ENCODE data around the gene LRRC23. TPM values are rescaled to one million over a fixed set of nuclear protein-coding genes. Genes with fewer than 3 reads are reported as not detected.
"Not testable (repeated sequence)": the region's sequence is repeated elsewhere in the genome, so short reads cannot be mapped to it uniquely, and the experiment has no call there.

LRRC23 gene
- total RNA-seq, 4 donors from 2014 or later = 8.7 to 16.4 (median 13.0) TPM

GRCh38 chr12:6866920-6867412 is 37.7 kb upstream of the LRRC23 start:
- 0 to 3% methylated on average over 10 to 14 of the region's 33 CpGs for WGBS, 2 donors
- Histone ChIP-seq H3K27ac (peak overlapping the region; percentile 84 to 98 (median 92)), H3K9me3 (no peaks in the 10 kb centered on the region), H3K4me3 (replicated peaks in 1 of 3) (peak overlapping the region in 2 of 3 donors; percentile 46 to 100), H3K36me3 (peaks cover 39 to 41% of the 10 kb centered on the region in 2 donors), H3K4me1 (peaks cover 24 to 34% of the 10 kb centered on the region in 2 donors), H3K27me3 (no peaks in the 10 kb centered on the region)
- no peak for TF ChIP-seq POLR2A (IDR thresholded peaks at IDR 0.05)
- TF ChIP-seq CTCF (IDR thresholded peaks at IDR 0.05) = peak in 1 of 6 experiments; percentile 15
- intact Hi-C loops (cut with DNase I) = no loop called here
- no peak for DNase-seq

GRCh38 chr12:6867413-6868210 is 37.0 kb upstream of the LRRC23 start, which contains the start of gene TPI1:
TPI1 (plus strand) TSS chr12:6867531; CDS start chr12:6867567, 36 bp downstream.
- intact Hi-C loops (cut with DNase I) = loop anchor here (2.0 kb wide), 1 partner anchor 71 kb away; no protein-coding TSS in a partner anchor
- H3K4me1 ChIP-seq = peaks cover 26 to 37% of the 10 kb centered on the region in 2 donors

GRCh38 chr12:6868211-6869048 is 36.2 kb upstream of the LRRC23 start:
- 10 to 16% methylated on average over 17 to 18 of the region's 22 CpGs for WGBS, 2 donors
- H3K27me3 ChIP-seq = no peaks in the 10 kb centered on the region
- DNase-seq = no peak
- H3K4me1 ChIP-seq = peaks cover 26 to 37% of the 10 kb centered on the region in 2 donors
- intact Hi-C loops (cut with DNase I) = loop anchor here (2.0 kb wide), 1 partner anchor 70 kb away; no protein-coding TSS in a partner anchor
- peak overlapping the region; percentile 9 to 98 (median 84) for H3K27ac ChIP-seq
- H3K36me3 ChIP-seq = peaks cover 25 to 29% of the 10 kb centered on the region in 2 donors
- TF ChIP-seq CTCF (IDR thresholded peaks at IDR 0.05) (no peak), POLR2A (IDR thresholded peaks at IDR 0.05) (no peak)
- no peaks in the 10 kb centered on the region for H3K9me3 ChIP-seq
- peak overlapping the region; percentile 61 to 100 (median 99) for H3K4me3 ChIP-seq (replicated peaks in 1 of 3)

More at GRCh38 chr12:6867413-6868210, 37.0 kb upstream of the LRRC23 start, which contains the start of gene TPI1:
- H3K4me3 ChIP-seq (replicated peaks in 1 of 3) = peak within 1 kb of the TSS; percentile 61 to 100 (median 99)
- no peaks in the 10 kb centered on the region for H3K27me3 ChIP-seq
- peak within 1 kb of the TSS; percentile 84 to 98 (median 92) for H3K27ac ChIP-seq
- 1% methylated on average over 38 of the region's 86 CpGs; no CpG with 5 or more reads in 1 of the 2 donors for WGBS, 2 donors
- H3K36me3 ChIP-seq = peaks cover 32 to 37% of the 10 kb centered on the region in 2 donors
- no peaks in the 10 kb centered on the region for H3K9me3 ChIP-seq
- TF ChIP-seq POLR2A (IDR thresholded peaks at IDR 0.05) (peak; percentile 95 to 99), CTCF (IDR thresholded peaks at IDR 0.05) (no peak)
- peak; percentile 80 to 81 for DNase-seq

- intact Hi-C loops (cut with DNase I) = loop anchor here (2.0 to 5.0 kb wide), 3 partner anchors 43 to 98 kb away; partner anchors contain the start of gene ENO2
- WGBS, 2 donors = 35 to 36% methylated on average over 12 of the region's 12 CpGs
- no peaks in the 10 kb centered on the region for H3K27me3 ChIP-seq
- no peaks in the 10 kb centered on the region for H3K9me3 ChIP-seq
- TF ChIP-seq CTCF (IDR thresholded peaks at IDR 0.05) = peak; percentile 78 to 98 (median 88)
- no peak for TF ChIP-seq POLR2A (IDR thresholded peaks at IDR 0.05)
- H3K4me1 ChIP-seq = peaks cover 26 to 42% of the 10 kb centered on the region in 2 donors
- H3K27ac ChIP-seq = peak overlapping the region in 2 of 3 donors; percentile 84 to 98
- no peak overlapping the region for H3K4me3 ChIP-seq (replicated peaks in 1 of 3)
- peaks cover 18 to 20% of the 10 kb centered on the region in 2 donors for H3K36me3 ChIP-seq
- peak; percentile 81 to 85 for DNase-seq
Measured at GRCh38 chr12:6869049-6870021, 35.3 kb upstream of the LRRC23 start.

- not testable (repeated sequence) for H3K27me3 ChIP-seq; DNase-seq; H3K4me3 ChIP-seq (replicated peaks in 1 of 3); H3K9me3 ChIP-seq; H3K27ac ChIP-seq
- 77 to 80% methylated on average over 4 of the region's 4 CpGs for WGBS, 2 donors
- intact Hi-C loops (cut with DNase I) = loop anchor here (5.0 kb wide), 2 partner anchors 42 to 97 kb away; partner anchors contain the start of gene ENO2
- peaks cover 12 to 15% of the 10 kb centered on the region in 2 donors for H3K36me3 ChIP-seq
- H3K4me1 ChIP-seq = peaks cover 26 to 42% of the 10 kb centered on the region in 2 donors
Measured at GRCh38 chr12:6870304-6870703, 34.3 kb upstream of the LRRC23 start.

All from thyroid gland (tissue), 4 donors.